Measurements from ENCODE around the gene CCDC157. TPM values are rescaled to one million over a fixed set of nuclear protein-coding genes. Genes with fewer than 3 reads are reported as not detected.
"Not testable (repeated sequence)": the region's sequence is repeated elsewhere in the genome, so short reads cannot be mapped to it uniquely, and the experiment has no call there.

Gene CCDC157
- total and polyA plus RNA-seq, 4 donors = 0.53 to 1.4 (median 0.98) TPM

DNA sequence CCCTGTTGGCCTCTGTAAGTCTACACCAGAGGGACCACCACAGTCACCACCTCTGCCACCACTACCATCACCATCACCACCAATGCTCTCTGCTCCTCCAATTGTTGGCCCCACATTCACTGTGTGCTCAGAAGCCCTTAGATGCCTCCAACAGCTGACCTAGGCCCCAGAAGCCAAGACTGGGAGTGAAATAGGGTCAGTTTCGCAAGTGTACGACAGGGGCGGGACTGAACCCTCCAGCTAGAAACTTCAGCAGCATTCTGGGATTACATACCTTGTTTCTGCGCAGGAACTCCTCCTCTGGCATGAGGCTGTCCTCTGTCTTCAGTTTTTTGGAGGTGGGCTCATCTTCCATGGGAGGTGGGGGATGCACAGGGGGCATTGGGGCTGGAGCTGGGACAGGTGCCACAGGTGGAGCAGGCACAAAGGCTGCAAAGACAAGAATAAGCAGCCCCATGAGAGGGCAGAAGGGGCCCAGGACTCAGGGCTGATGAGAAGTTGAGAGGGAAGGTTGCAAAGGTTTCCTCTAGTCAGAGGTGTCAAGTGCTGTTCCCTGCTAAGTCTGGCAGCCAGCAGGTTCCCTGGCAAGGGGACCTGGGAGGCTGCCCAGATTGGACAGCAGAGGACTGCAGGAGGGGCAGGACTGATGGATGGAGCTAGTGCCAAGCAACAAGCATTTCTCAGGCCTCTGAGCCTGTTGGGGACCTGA, 19.9 kb upstream of the CCDC157 start:
- peaks cover 46 to 91% (median 74%) of the 10 kb centered on the region in 4 donors for H3K36me3 ChIP-seq (ENCODE audit: control insufficient read depth in 4 of 4, insufficient read depth in 3 of 4, low read depth in 1 of 4, low read length in 3 of 4)
- WGBS = 77% methylated on average over 4 of the region's 4 CpGs
- H3K27me3 ChIP-seq (ENCODE audit: control insufficient read depth in 4 of 4, insufficient read depth in 4 of 4, low read length in 3 of 4) = no peaks in the 10 kb centered on the region
- no peak for DNase-seq (ENCODE audit: low spot score)
- no peaks in the 10 kb centered on the region for H3K9me3 ChIP-seq (ENCODE audit: control insufficient read depth in 4 of 4, low read length in 3 of 4)
- peaks cover 0 to 5% (median 4%) of the 10 kb centered on the region in 4 donors for H3K4me1 ChIP-seq (ENCODE audit: control insufficient read depth in 4 of 4, insufficient read depth in 4 of 4, low read length in 3 of 4)
- H3K27ac ChIP-seq (ENCODE audit: low read depth in 1 of 2, low read length in 2 of 2) = no peak overlapping the region
- no peak overlapping the region for H3K4me3 ChIP-seq (ENCODE audit: low read depth in 1 of 3, low read length in 3 of 3)
- TF ChIP-seq FOXA1 (IDR thresholded peaks at IDR 0.05) (no peak), RAD21 (IDR thresholded peaks at IDR 0.05) (no peak), YY1 (IDR thresholded peaks at IDR 0.05) (no peak), HNF4G (IDR thresholded peaks at IDR 0.05) (no peak), HNF4A (conservative IDR thresholded peaks at IDR 0.05) (no peak), SP1 (IDR thresholded peaks at IDR 0.05) (no peak), MAX (IDR thresholded peaks at IDR 0.05) (no peak), ZBTB33 (IDR thresholded peaks at IDR 0.05) (no peak), GABPA (IDR thresholded peaks at IDR 0.05 in 1 of 2, conservative IDR thresholded peaks at IDR 0.05 in 1 of 2) (no peak), RXRA (IDR thresholded peaks at IDR 0.05) (no peak), FOXA2 (IDR thresholded peaks at IDR 0.05) (no peak), TAF1 (conservative IDR thresholded peaks at IDR 0.05) (no peak), EGR1 (IDR thresholded peaks at IDR 0.05; ENCODE audit: low read depth in 2 of 2) (no peak), NR2F2 (IDR thresholded peaks at IDR 0.05) (no peak), JUND (IDR thresholded peaks at IDR 0.05) (no peak)
- TF ChIP-seq, protein P1, sequence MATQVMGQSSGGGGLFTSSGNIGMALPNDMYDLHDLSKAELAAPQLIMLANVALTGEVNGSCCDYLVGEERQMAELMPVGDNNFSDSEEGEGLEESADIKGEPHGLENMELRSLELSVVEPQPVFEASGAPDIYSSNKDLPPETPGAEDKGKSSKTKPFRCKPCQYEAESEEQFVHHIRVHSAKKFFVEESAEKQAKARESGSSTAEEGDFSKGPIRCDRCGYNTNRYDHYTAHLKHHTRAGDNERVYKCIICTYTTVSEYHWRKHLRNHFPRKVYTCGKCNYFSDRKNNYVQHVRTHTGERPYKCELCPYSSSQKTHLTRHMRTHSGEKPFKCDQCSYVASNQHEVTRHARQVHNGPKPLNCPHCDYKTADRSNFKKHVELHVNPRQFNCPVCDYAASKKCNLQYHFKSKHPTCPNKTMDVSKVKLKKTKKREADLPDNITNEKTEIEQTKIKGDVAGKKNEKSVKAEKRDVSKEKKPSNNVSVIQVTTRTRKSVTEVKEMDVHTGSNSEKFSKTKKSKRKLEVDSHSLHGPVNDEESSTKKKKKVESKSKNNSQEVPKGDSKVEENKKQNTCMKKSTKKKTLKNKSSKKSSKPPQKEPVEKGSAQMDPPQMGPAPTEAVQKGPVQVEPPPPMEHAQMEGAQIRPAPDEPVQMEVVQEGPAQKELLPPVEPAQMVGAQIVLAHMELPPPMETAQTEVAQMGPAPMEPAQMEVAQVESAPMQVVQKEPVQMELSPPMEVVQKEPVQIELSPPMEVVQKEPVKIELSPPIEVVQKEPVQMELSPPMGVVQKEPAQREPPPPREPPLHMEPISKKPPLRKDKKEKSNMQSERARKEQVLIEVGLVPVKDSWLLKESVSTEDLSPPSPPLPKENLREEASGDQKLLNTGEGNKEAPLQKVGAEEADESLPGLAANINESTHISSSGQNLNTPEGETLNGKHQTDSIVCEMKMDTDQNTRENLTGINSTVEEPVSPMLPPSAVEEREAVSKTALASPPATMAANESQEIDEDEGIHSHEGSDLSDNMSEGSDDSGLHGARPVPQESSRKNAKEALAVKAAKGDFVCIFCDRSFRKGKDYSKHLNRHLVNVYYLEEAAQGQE (IDR thresholded peaks at IDR 0.05) = no peak
- TF ChIP-seq, protein P2, sequence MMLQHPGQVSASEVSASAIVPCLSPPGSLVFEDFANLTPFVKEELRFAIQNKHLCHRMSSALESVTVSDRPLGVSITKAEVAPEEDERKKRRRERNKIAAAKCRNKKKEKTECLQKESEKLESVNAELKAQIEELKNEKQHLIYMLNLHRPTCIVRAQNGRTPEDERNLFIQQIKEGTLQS (IDR thresholded peaks at IDR 0.05) = no peak
- H3K9ac ChIP-seq (ENCODE audit: low read depth in 1 of 2, low read length in 2 of 2) = no peak overlapping the region

DNA sequence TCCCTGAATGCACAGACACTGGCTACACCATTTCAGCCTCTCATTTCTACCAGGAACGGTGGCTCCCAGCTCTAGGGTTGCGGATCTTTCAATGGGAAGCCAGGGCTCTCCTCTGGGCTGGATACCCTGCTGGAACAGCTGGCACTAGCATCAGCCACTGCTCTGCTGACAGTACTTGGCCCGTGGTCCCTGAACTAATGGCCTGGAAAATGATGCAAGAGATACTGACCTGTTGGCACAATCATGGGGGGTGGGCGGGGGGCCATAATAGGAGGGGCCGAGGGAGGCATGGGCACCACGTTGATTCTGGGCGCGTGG, 19.4 kb upstream of the CCDC157 start:
- H3K4me3 ChIP-seq (ENCODE audit: low read depth in 1 of 3, low read length in 3 of 3) = no peak overlapping the region
- no peak overlapping the region for H3K9ac ChIP-seq (ENCODE audit: low read depth in 1 of 2, low read length in 2 of 2)
- H3K27me3 ChIP-seq (ENCODE audit: control insufficient read depth in 4 of 4, insufficient read depth in 4 of 4, low read length in 3 of 4) = no peaks in the 10 kb centered on the region
- DNase-seq (ENCODE audit: low spot score) = no peak
- H3K27ac ChIP-seq (ENCODE audit: low read depth in 1 of 2, low read length in 2 of 2) = no peak overlapping the region
- TF ChIP-seq HNF4A (conservative IDR thresholded peaks at IDR 0.05) (peak in 1 of 2 donors; percentile 13), EGR1 (IDR thresholded peaks at IDR 0.05; ENCODE audit: low read depth in 2 of 2) (no peak)
- peaks cover 49 to 96% (median 79%) of the 10 kb centered on the region in 4 donors for H3K36me3 ChIP-seq (ENCODE audit: control insufficient read depth in 4 of 4, insufficient read depth in 3 of 4, low read depth in 1 of 4, low read length in 3 of 4)
- no peaks in the 10 kb centered on the region for H3K9me3 ChIP-seq (ENCODE audit: control insufficient read depth in 4 of 4, low read length in 3 of 4)
- peaks cover 0 to 5% (median 4%) of the 10 kb centered on the region in 4 donors for H3K4me1 ChIP-seq (ENCODE audit: control insufficient read depth in 4 of 4, insufficient read depth in 4 of 4, low read length in 3 of 4)
- WGBS = 74% methylated on average over 8 of the region's 8 CpGs

GRCh38 chr22:30338341-30338740, 18.5 kb upstream of the CCDC157 start:
- H3K27me3 ChIP-seq (ENCODE audit: control insufficient read depth in 4 of 4, insufficient read depth in 4 of 4, low read length in 3 of 4); H3K27ac ChIP-seq (ENCODE audit: low read depth in 1 of 2, low read length in 2 of 2); DNase-seq (ENCODE audit: low spot score); H3K9me3 ChIP-seq (ENCODE audit: control insufficient read depth in 4 of 4, low read length in 3 of 4); H3K4me3 ChIP-seq (ENCODE audit: low read depth in 1 of 3, low read length in 3 of 3); H3K4me1 ChIP-seq (ENCODE audit: control insufficient read depth in 4 of 4, insufficient read depth in 4 of 4, low read length in 3 of 4); H3K9ac ChIP-seq (ENCODE audit: low read depth in 1 of 2, low read length in 2 of 2): not testable (repeated sequence)
- peaks cover 51 to 96% (median 82%) of the 10 kb centered on the region in 4 donors for H3K36me3 ChIP-seq (ENCODE audit: control insufficient read depth in 4 of 4, insufficient read depth in 3 of 4, low read depth in 1 of 4, low read length in 3 of 4)
- WGBS = 91% methylated on average over 9 of the region's 9 CpGs

All from liver (tissue), 9 donors.